HL-60 (cell line): ENCODE data around the gene ERP29.

Source experiments
- CTCF ChIP-seq: IDR thresholded peaks from one replicate; pipeline ENCODE4 v1.5.1; 2011; ENCODE audit warnings: low read length, control low read depth, inconsistent platforms; ENCODE audit not compliant: insufficient read depth
- GABPA ChIP-seq: IDR thresholded peaks from 2 replicates; pipeline ENCODE4 v1.6.1; 2012; ENCODE audit warnings: low read depth
- POLR2AphosphoS5 ChIP-seq: IDR thresholded peaks from 2 replicates; pipeline ENCODE4 v1.6.1; 2012; ENCODE audit warnings: low read depth
- TF ChIP-seq, protein P1 (sequence below): IDR thresholded peaks from 2 replicates; pipeline ENCODE4 v1.6.1; 2012; ENCODE audit warnings: low read depth; ENCODE audit not compliant: insufficient replicate concordance

DNA sequence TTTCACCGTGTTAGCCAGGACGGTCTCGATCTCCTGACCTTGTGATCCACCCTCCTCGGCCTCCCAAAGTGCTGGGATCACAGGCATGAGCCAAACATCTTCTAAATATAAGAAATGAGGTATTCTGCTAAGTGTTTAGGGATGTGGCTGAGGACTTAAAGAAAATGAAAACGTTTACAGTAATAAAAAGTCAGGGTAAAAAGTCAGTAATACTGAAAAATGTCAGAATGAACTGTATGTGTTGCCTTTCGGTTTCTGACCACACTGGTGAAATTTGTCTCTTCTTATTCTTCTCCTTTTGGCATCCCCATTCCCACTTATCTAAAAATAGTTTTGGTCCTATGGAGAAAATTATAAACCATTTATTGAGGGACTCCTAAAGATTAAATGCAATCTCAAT lies 20.8 kb upstream of the ERP29 start:
- no peak for TF ChIP-seq CTCF
- TF ChIP-seq POLR2AphosphoS5 = no peak
- TF ChIP-seq, protein P1, sequence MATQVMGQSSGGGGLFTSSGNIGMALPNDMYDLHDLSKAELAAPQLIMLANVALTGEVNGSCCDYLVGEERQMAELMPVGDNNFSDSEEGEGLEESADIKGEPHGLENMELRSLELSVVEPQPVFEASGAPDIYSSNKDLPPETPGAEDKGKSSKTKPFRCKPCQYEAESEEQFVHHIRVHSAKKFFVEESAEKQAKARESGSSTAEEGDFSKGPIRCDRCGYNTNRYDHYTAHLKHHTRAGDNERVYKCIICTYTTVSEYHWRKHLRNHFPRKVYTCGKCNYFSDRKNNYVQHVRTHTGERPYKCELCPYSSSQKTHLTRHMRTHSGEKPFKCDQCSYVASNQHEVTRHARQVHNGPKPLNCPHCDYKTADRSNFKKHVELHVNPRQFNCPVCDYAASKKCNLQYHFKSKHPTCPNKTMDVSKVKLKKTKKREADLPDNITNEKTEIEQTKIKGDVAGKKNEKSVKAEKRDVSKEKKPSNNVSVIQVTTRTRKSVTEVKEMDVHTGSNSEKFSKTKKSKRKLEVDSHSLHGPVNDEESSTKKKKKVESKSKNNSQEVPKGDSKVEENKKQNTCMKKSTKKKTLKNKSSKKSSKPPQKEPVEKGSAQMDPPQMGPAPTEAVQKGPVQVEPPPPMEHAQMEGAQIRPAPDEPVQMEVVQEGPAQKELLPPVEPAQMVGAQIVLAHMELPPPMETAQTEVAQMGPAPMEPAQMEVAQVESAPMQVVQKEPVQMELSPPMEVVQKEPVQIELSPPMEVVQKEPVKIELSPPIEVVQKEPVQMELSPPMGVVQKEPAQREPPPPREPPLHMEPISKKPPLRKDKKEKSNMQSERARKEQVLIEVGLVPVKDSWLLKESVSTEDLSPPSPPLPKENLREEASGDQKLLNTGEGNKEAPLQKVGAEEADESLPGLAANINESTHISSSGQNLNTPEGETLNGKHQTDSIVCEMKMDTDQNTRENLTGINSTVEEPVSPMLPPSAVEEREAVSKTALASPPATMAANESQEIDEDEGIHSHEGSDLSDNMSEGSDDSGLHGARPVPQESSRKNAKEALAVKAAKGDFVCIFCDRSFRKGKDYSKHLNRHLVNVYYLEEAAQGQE = no peak
- TF ChIP-seq GABPA = no peak
